ENCODE measurements around the gene LAPTM5. TPM values are rescaled to one million over a fixed set of nuclear protein-coding genes. Genes with fewer than 3 reads are reported as not detected.

LAPTM5 gene
- total and polyA plus RNA-seq, 10 of the 15 experiments (the other 5 are each of a cell fraction or from before 2014, with no cell fraction given): 24.1 to 1,034 (median 687) TPM

DNA sequence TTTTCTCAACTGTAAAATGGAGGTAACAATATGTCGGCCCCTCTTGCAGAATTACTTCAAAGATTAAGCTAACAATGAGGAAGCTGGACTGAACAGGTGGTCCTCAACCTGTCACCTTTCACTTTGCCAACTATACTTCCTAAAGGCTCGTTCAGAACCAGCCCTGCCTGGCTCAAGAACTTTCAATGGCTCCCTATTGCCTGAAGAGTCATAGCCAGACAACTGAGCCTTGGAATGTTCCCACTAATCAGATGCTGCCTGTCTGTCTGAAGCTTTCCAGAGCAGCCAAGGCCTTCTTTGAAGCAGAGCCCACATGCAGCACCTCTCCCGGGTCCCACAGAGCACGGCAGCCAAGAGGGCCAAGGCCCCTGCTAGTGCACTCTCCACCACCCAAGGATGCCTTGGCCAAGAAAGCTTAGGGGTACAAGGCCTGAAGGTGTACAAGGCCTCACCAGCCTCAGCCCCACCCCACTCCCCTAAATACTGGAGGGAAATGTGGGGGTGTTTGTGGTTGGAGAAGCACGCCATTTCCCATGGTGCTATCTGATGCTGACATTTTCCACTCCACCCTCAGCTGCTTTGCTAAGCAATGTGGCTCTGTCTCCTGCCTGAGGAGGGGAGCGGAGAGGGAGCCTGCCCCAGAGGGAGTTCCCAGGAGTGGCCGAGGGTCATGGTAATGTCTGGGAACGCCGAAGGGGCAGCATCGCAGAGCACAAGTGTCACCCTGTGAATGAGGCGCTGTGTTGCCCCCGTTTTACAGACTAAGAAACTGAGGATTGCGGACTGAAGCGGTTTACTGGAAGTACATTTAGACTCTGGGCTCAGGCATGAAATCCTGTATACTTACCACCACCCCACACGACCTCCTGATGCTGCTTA, 8.2 kb upstream of the LAPTM5 start:
- 66% methylated on average over 15 of the region's 15 CpGs for WGBS (ENCODE audit: insufficient coverage, insufficient replicate concordance, low lambda C conversion rate, missing lambda C conversion rate)
- H3K4me3 ChIP-seq: no peak overlapping the region
- H2AFZ ChIP-seq (ENCODE audit: control insufficient read depth, low read depth, low read length): peak overlapping the region; percentile 49
- CTCF ChIA-PET: interaction anchor here (0.6 to 7.0 kb wide), 10 partner anchors 7 to 47 kb away, joined by 3 to 47 read pairs (median 6); no protein-coding TSS in a partner anchor
- SMC1A ChIA-PET (ENCODE audit: uncharacterized antibody, unreplicated experiment): interaction anchor here (0.6 to 16.4 kb wide), 10 partner anchors 9 to 58 kb away, joined by 3 to 440 read pairs (median 4); no protein-coding TSS in a partner anchor
- H3K9me3 ChIP-seq (replicated peaks; ENCODE audit: control insufficient read depth, insufficient read depth, low read length): no peaks in the 10 kb centered on the region
- H3K27ac ChIP-seq (ENCODE audit: control insufficient read depth, insufficient read depth): peak overlapping the region; percentile 87
- H3K79me2 ChIP-seq (ENCODE audit: control insufficient read depth, insufficient read depth, low read length): peaks cover 26% of the 10 kb centered on the region
- H4K20me1 ChIP-seq (ENCODE audit: control insufficient read depth, insufficient read depth): no peaks in the 10 kb centered on the region
- FAIRE-seq: no peak
- peak overlapping the region; percentile 66 for H3K9ac ChIP-seq (ENCODE audit: control insufficient read depth, insufficient read depth, low read length)
- peak overlapping the region; percentile 39 for H3K4me2 ChIP-seq (ENCODE audit: control insufficient read depth, insufficient read depth)
- no peaks in the 10 kb centered on the region for H3K27me3 ChIP-seq (replicated peaks in 1 of 2; ENCODE audit: control insufficient read depth in 2 of 2, insufficient read depth in 2 of 2, low read length in 1 of 2)
- no peaks in the 10 kb centered on the region for H3K36me3 ChIP-seq (ENCODE audit: control insufficient read depth in 2 of 2, insufficient read depth in 2 of 2, low read length in 1 of 2)
- intact Hi-C loops (cut with micrococcal nuclease; ENCODE audit: unreplicated experiment): loop anchor here (1.0 to 2.0 kb wide), 2 partner anchors 11 to 17 kb away; no protein-coding TSS in a partner anchor
- RAD21 ChIA-PET (ENCODE audit: unreplicated experiment): interaction anchor here (1.9 to 17.1 kb wide), 5 partner anchors 13 to 47 kb away, joined by 4 to 462 read pairs (median 11); no protein-coding TSS in a partner anchor
- no peak for DNase-seq (ENCODE audit: low read depth, low spot score)
- POLR2A ChIA-PET: interaction anchor here (1.0 to 20.6 kb wide), 6 partner anchors 8 to 46 kb away, joined by 3 to 741 read pairs (median 5); partner anchors contain the start of gene LAPTM5
- peaks cover 69% of the 10 kb centered on the region for H3K4me1 ChIP-seq (ENCODE audit: control insufficient read depth, insufficient read depth, low read length)
- ATAC-seq: peak; percentile 0; the same call in 1 of the 3 replicates
- in situ Hi-C loops (cut with MboI): no loop called here
- TSS peak; percentile 65 for BruUV-seq (replicated peaks)
- TF ChIP-seq ASH2L (IDR thresholded peaks at IDR 0.05; ENCODE audit: borderline replicate concordance, low read depth) (no peak), SPI1 (IDR thresholded peaks at IDR 0.05; ENCODE audit: borderline replicate concordance, insufficient read depth, low read depth, low read length) (no peak), CHD2 (IDR thresholded peaks at IDR 0.05; ENCODE audit: borderline replicate concordance, low read depth, low read length) (0 out of 2 replicates have a peak, but pooled peaks have one; percentile 27), PKNOX1 (IDR thresholded peaks at IDR 0.05) (no peak), NR2F1 (conservative IDR thresholded peaks at IDR 0.05) (no peak), EZH2 (IDR thresholded peaks at IDR 0.05; ENCODE audit: borderline replicate concordance, control insufficient read depth, low read depth, low read length) (no peak), MXI1 (IDR thresholded peaks at IDR 0.05; ENCODE audit: low read depth, low read length) (no peak), SP1 (IDR thresholded peaks at IDR 0.05; ENCODE audit: low read depth, low read length) (peak; percentile 26), POLR2AphosphoS2 (IDR thresholded peaks at IDR 0.05; ENCODE audit: low read depth, low read length) (no peak), IRF3 (IDR thresholded peaks at IDR 0.05) (no peak), POU2F2 (IDR thresholded peaks at IDR 0.05; ENCODE audit: borderline replicate concordance, low read depth, low read length) (peak; percentile 31; the same call in 1 of the 3 replicates), HSF1 (IDR thresholded peaks at IDR 0.05; ENCODE audit: low read depth, low read length) (no peak), SRF (IDR thresholded peaks at IDR 0.05; ENCODE audit: low read depth in 2 of 2, low read length in 2 of 2) (no peak), BHLHE40 (IDR thresholded peaks at IDR 0.05; ENCODE audit: borderline replicate concordance in 1 of 2, low read depth in 2 of 2, low read length in 1 of 2) (0 out of 4 replicates have a peak, but pooled peaks of 1 of the 2 experiments have one; percentile 18)
- TF ChIP-seq, protein P1, sequence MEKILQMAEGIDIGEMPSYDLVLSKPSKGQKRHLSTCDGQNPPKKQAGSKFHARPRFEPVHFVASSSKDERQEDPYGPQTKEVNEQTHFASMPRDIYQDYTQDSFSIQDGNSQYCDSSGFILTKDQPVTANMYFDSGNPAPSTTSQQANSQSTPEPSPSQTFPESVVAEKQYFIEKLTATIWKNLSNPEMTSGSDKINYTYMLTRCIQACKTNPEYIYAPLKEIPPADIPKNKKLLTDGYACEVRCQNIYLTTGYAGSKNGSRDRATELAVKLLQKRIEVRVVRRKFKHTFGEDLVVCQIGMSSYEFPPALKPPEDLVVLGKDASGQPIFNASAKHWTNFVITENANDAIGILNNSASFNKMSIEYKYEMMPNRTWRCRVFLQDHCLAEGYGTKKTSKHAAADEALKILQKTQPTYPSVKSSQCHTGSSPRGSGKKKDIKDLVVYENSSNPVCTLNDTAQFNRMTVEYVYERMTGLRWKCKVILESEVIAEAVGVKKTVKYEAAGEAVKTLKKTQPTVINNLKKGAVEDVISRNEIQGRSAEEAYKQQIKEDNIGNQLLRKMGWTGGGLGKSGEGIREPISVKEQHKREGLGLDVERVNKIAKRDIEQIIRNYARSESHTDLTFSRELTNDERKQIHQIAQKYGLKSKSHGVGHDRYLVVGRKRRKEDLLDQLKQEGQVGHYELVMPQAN (conservative IDR thresholded peaks at IDR 0.05): no peak; the same call in 1 of the 2 replicates

Measured in GM12878 (cell line).